Panc1 (cell line): Measurements from ENCODE around the gene ZNF639.

Experiments
- SIN3A ChIP-seq: IDR thresholded peaks from 2 replicates; pipeline ENCODE4 v1.6.1; 2012; ENCODE audit warnings: low read depth, mild to moderate bottlenecking, low read length, moderate library complexity, borderline replicate concordance; ENCODE audit not compliant: insufficient read depth
- TF ChIP-seq, protein P1 (sequence below): fragments of 450-650 bp; IDR thresholded peaks from 2 replicates; pipeline ENCODE4 v1.5.1; 2017; ENCODE audit warnings: mild to moderate bottlenecking

DNA sequence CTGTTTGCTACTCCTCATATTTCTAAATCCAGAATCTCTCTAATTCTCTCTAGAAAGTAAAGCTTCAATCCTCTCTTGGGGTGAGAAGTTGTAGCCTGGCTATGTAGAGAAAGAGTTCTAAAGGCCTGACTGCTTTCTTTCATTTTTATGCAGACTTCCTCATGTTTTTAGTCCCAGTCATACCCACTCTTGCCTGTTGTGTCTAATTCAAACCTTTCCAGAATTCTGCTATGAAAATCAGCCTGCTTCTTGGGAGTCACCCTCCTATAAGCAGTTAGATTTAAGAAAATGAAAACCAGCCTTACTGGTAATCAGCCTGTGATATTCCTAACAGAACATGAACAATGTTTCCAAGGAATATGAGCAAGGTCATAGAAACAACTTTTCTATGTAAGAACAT, 14.8 kb upstream of the ZNF639 start:
- TF ChIP-seq, protein P1, sequence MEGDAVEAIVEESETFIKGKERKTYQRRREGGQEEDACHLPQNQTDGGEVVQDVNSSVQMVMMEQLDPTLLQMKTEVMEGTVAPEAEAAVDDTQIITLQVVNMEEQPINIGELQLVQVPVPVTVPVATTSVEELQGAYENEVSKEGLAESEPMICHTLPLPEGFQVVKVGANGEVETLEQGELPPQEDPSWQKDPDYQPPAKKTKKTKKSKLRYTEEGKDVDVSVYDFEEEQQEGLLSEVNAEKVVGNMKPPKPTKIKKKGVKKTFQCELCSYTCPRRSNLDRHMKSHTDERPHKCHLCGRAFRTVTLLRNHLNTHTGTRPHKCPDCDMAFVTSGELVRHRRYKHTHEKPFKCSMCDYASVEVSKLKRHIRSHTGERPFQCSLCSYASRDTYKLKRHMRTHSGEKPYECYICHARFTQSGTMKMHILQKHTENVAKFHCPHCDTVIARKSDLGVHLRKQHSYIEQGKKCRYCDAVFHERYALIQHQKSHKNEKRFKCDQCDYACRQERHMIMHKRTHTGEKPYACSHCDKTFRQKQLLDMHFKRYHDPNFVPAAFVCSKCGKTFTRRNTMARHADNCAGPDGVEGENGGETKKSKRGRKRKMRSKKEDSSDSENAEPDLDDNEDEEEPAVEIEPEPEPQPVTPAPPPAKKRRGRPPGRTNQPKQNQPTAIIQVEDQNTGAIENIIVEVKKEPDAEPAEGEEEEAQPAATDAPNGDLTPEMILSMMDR, result no peak
- TF ChIP-seq SIN3A, result no peak
